Retinal pigment epithelial cell (primary cell): ENCODE measurements around the gene CACNA1C.
A peak's percentile ranks its signal among the peaks of the same experiment; 100 is the strongest.

Source experiments
- DNase-seq: peaks from one replicate; pipeline ENCODE4 v3.0.0-alpha.2; 2010; ENCODE audit warnings: low read depth
- H3K4me3 ChIP-seq: 2 replicates; pipeline ENCODE4 v1.5.1; 2011; ENCODE audit warnings: mild to moderate bottlenecking, low read length, control low read depth, moderate library complexity
- TF ChIP-seq, protein P1 (sequence below): conservative IDR thresholded peaks from 2 replicates; pipeline ENCODE4 v1.5.1; 2011; ENCODE audit warnings: low read depth, low read length, control low read depth, inconsistent platforms

Gene CACNA1C

DNA sequence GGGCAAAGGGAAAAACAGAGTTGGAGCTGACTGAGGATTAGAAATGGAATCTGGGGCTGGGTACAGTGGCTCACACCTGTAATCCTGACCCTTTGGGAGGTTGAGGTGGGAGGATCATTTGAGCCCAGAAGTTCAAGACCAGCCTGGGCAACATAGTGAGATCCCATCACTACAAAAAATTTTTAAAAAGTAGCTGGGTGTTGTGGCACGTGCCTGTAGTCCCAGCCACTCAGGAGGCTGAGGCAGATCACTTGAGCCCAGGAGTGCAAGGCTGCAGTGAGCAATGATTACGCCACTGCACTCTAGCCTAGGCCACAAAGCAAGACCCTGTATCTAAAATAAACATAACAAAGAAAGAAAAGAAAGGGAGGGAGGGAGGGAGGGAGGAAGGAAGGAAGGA, 33.7 kb upstream of the CACNA1C start:
- H3K4me3 ChIP-seq: no peak overlapping the region
- TF ChIP-seq, protein P1, sequence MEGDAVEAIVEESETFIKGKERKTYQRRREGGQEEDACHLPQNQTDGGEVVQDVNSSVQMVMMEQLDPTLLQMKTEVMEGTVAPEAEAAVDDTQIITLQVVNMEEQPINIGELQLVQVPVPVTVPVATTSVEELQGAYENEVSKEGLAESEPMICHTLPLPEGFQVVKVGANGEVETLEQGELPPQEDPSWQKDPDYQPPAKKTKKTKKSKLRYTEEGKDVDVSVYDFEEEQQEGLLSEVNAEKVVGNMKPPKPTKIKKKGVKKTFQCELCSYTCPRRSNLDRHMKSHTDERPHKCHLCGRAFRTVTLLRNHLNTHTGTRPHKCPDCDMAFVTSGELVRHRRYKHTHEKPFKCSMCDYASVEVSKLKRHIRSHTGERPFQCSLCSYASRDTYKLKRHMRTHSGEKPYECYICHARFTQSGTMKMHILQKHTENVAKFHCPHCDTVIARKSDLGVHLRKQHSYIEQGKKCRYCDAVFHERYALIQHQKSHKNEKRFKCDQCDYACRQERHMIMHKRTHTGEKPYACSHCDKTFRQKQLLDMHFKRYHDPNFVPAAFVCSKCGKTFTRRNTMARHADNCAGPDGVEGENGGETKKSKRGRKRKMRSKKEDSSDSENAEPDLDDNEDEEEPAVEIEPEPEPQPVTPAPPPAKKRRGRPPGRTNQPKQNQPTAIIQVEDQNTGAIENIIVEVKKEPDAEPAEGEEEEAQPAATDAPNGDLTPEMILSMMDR: no peak
- no peak for DNase-seq

DNA sequence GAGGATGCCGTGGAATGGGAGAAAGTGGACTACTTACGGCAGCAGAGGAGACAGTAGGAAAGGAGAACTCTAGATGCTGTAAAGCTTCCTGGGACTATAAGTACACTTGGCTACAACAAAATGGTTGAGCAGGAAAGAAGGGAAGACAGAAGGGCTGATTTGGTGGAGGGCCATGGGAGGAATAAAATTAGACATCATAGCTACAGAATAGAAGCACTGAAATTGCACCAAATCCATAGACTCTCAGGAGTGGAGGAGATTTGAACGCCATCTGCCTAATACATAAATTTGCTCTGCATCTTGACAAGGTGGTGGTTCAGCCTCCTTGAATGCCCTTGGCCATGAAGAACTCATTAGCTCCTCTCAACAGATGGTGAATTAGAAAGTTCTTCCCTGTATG, 32.3 kb upstream of the CACNA1C start:
- no peak for DNase-seq
- H3K4me3 ChIP-seq: no peak overlapping the region
- TF ChIP-seq, protein P1: no peak

GRCh38 chr12:2023365-2023764, 29.4 kb upstream of the CACNA1C start:
- no peak for DNase-seq
- TF ChIP-seq, protein P1: no peak
- no peak overlapping the region for H3K4me3 ChIP-seq

- no peak overlapping the region for H3K4me3 ChIP-seq
- no peak for DNase-seq
- TF ChIP-seq, protein P1: no peak
Observed at GRCh38 chr12:2027351-2027750, 25.4 kb upstream of the CACNA1C start.

- TF ChIP-seq, protein P1: no peak
- no peak for DNase-seq
- H3K4me3 ChIP-seq: no peak overlapping the region
Observed at GRCh38 chr12:2029851-2030250, 22.9 kb upstream of the CACNA1C start.

GRCh38 chr12:2032506-2032905, 20.3 kb upstream of the CACNA1C start:
- TF ChIP-seq, protein P1: no peak
- DNase-seq: no peak
- H3K4me3 ChIP-seq: no peak overlapping the region

GRCh38 chr12:2034633-2035430, 18.0 kb upstream of the CACNA1C start:
- peak overlapping the region; percentile 28 for H3K4me3 ChIP-seq
- DNase-seq: peak; percentile 25
- TF ChIP-seq, protein P1: peak; percentile 74
